ENCODE data around the gene MRTFA. TPM values are rescaled to one million over a fixed set of nuclear protein-coding genes. Genes with fewer than 3 reads are reported as not detected.

MRTFA gene
- total RNA-seq, 4 donors from 2014 or later, result 81.4 to 210 (median 122) TPM

DNA sequence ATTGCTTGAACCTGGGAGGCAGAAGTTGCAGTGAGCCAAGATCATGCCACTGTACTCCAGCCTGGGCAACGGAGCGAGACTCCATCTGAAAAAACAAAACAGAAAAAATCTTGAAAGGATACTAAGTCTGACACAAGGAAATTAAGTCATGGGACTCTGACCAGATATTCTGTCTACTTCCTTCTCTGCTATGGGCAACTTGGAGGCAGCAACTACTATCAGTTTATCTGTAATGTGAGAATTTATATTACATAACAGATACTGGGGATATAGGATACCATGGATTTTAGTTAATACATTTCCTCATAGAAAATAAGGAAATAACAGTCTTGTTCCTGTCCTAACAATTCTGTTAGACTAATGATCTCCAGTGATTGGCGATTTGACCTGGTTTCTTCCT, 267.7 kb downstream of the MRTFA start:
- 92 to 94% methylated on average over 3 of the region's 3 CpGs for WGBS, 2 donors
- H3K27me3 ChIP-seq, result no peaks in the 10 kb centered on the region

DNA sequence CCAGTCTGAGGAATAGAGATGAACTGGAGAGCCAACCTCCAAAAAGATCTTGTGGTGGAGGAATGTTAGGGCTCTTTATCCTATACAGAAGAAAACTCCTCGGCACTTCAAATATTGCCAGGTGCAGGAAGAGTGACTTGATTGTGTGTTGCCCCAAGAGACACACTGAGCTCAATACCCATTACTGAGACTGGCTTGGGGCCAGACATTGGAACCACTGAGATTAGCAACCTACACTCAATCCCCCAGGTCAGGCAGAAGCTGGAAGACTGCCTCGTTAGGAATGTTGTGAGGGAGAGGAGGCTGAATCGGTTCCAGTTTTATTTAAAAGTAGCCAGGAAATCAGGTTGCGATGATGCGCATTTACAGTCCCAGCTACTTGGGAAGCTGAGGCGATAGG, 268.5 kb downstream of the MRTFA start:
- no peak for DNase-seq
- H3K36me3 ChIP-seq, result peaks cover 33 to 37% of the 10 kb centered on the region in 2 donors
- no peak overlapping the region for H3K27ac ChIP-seq
- no peaks in the 10 kb centered on the region for H3K27me3 ChIP-seq
- H3K4me3 ChIP-seq (replicated peaks in 1 of 3), result no peak overlapping the region
- WGBS, 2 donors, result 91 to 92% methylated on average over 6 of the region's 6 CpGs
- H3K4me1 ChIP-seq, result peaks cover 13% of the 10 kb centered on the region in 2 donors
- intact Hi-C loops (cut with DNase I), result no loop called here
- no peaks in the 10 kb centered on the region for H3K9me3 ChIP-seq
- no peak for TF ChIP-seq POLR2A (IDR thresholded peaks at IDR 0.05)
- TF ChIP-seq, protein P1, sequence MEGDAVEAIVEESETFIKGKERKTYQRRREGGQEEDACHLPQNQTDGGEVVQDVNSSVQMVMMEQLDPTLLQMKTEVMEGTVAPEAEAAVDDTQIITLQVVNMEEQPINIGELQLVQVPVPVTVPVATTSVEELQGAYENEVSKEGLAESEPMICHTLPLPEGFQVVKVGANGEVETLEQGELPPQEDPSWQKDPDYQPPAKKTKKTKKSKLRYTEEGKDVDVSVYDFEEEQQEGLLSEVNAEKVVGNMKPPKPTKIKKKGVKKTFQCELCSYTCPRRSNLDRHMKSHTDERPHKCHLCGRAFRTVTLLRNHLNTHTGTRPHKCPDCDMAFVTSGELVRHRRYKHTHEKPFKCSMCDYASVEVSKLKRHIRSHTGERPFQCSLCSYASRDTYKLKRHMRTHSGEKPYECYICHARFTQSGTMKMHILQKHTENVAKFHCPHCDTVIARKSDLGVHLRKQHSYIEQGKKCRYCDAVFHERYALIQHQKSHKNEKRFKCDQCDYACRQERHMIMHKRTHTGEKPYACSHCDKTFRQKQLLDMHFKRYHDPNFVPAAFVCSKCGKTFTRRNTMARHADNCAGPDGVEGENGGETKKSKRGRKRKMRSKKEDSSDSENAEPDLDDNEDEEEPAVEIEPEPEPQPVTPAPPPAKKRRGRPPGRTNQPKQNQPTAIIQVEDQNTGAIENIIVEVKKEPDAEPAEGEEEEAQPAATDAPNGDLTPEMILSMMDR (IDR thresholded peaks at IDR 0.05), result no peak

More for the DNA sequence above, 267.7 kb downstream of the MRTFA start:
- peaks cover 25 to 29% of the 10 kb centered on the region in 2 donors for H3K36me3 ChIP-seq
- H3K9me3 ChIP-seq, result no peaks in the 10 kb centered on the region
- H3K4me3 ChIP-seq (replicated peaks in 1 of 3), result no peak overlapping the region
- no peak for DNase-seq
- no peak overlapping the region for H3K27ac ChIP-seq
- H3K4me1 ChIP-seq, result peaks cover 13% of the 10 kb centered on the region in 2 donors
- intact Hi-C loops (cut with DNase I), result no loop called here
- TF ChIP-seq, protein P1 (IDR thresholded peaks at IDR 0.05), result no peak
- no peak for TF ChIP-seq POLR2A (IDR thresholded peaks at IDR 0.05)

DNA sequence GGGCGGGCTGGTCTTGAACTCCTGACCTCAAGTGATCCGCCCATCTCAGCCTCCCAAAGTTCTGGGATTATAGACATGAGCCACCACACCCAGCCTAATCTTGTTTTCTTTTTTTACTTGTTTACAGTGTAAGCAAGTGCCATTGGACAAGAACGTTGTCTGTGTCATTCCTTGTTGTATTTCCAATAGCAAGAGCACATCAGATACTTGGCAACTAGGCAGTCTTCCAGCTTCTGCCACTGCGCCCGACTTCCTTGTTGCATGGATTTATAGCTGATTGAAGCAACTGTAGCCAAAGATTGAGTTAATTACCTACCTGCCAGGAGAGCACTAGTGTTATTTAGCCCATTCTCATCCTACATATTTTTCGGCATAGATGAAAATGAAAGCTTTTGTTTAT, 269.2 kb downstream of the MRTFA start:
- 86 to 89% methylated on average over 6 of the region's 6 CpGs for WGBS, 2 donors
- H3K4me3 ChIP-seq (replicated peaks in 1 of 3), result no peak overlapping the region
- no peak for TF ChIP-seq POLR2A (IDR thresholded peaks at IDR 0.05)
- TF ChIP-seq, protein P1 (IDR thresholded peaks at IDR 0.05), result no peak
- DNase-seq, result no peak
- intact Hi-C loops (cut with DNase I), result no loop called here
- no peaks in the 10 kb centered on the region for H3K9me3 ChIP-seq
- H3K27me3 ChIP-seq, result no peaks in the 10 kb centered on the region
- peaks cover 6 to 7% of the 10 kb centered on the region in 2 donors for H3K4me1 ChIP-seq
- peaks cover 40 to 44% of the 10 kb centered on the region in 2 donors for H3K36me3 ChIP-seq
- no peak overlapping the region for H3K27ac ChIP-seq

DNA sequence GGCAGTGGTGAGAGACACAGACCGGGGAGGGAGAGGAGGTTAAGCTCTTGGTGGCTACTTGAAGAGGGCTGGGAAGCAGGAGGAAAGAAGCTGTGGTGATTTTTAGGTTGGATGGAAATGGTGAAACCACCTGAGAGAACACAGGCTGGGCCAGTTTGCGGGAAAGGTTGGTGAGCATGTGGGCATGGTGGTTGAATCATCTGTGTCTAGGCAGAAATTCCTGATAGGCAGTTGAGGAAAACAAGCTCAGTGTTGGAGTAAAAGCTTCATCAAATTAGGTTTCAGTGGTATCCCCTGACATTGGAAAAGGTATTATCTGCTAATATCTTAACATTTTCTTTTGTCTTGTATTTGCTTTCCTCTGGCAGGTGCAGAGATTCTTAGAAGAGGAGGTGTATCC, 270.5 kb downstream of the MRTFA start:
- TF ChIP-seq, protein P1 (IDR thresholded peaks at IDR 0.05), result no peak
- TF ChIP-seq POLR2A (IDR thresholded peaks at IDR 0.05), result no peak
- 100% methylated on average over 2 of the region's 2 CpGs for WGBS, 2 donors
- intact Hi-C loops (cut with DNase I), result no loop called here
- DNase-seq, result no peak
- no peaks in the 10 kb centered on the region for H3K9me3 ChIP-seq
- H3K36me3 ChIP-seq, result peaks cover 53 to 57% of the 10 kb centered on the region in 2 donors
- no peaks in the 10 kb centered on the region for H3K27me3 ChIP-seq
- H3K4me1 ChIP-seq, result no peaks in the 10 kb centered on the region
- H3K27ac ChIP-seq, result no peak overlapping the region
- H3K4me3 ChIP-seq (replicated peaks in 1 of 3), result no peak overlapping the region

DNA sequence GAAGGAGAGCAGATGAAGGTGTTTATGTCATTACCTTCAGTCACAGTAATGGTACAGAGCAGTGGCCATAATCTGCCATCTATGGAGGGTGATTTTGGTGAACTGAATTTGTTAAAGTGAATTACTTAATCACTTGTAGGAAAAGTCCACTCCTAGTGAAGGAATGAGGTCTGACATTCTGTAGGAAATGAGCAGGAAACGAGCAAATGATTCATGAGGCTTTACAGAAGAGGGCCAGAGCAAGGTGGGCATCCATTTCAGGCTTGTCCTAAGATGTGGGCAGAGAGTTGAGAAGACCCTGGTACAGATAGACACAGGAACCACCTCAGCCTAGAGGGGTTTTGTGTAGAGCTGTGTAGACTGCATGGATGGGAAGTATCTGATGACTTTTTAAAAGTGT, 272.1 kb downstream of the MRTFA start:
- no peaks in the 10 kb centered on the region for H3K9me3 ChIP-seq
- intact Hi-C loops (cut with DNase I), result no loop called here
- H3K27ac ChIP-seq, result no peak overlapping the region
- no peak overlapping the region for H3K4me3 ChIP-seq (replicated peaks in 1 of 3)
- TF ChIP-seq POLR2A (IDR thresholded peaks at IDR 0.05), result no peak
- TF ChIP-seq, protein P1 (IDR thresholded peaks at IDR 0.05), result no peak
- H3K36me3 ChIP-seq, result peaks cover 69 to 73% of the 10 kb centered on the region in 2 donors
- no peaks in the 10 kb centered on the region for H3K27me3 ChIP-seq
- WGBS, 2 donors, result 86 to 91% methylated on average over 1 of the region's 1 CpG
- no peaks in the 10 kb centered on the region for H3K4me1 ChIP-seq
- no peak for DNase-seq

Data from thyroid gland (tissue), 4 donors.